SJCRH30 (cell line): ENCODE measurements around the gene LSM10. TPM values are rescaled to one million over a fixed set of nuclear protein-coding genes. Genes with fewer than 3 reads are reported as not detected.
A peak's percentile ranks its signal among the peaks of the same experiment; 100 is the strongest.

Source experiments
- DNase-seq, 2 experiments: peaks; one replicate each; pipeline ENCODE4 v3.0.0-alpha.2; 2015 to 2020
- H3K27ac ChIP-seq: fragments of 250-450 bp; sonication (Bioruptor Pico); 2 replicates; pipeline ENCODE4 v1.5.1; 2020; ENCODE audit warnings: mild to moderate bottlenecking, moderate library complexity
- H3K27me3 ChIP-seq: fragments of 250-450 bp; sonication (Bioruptor Pico); 2 replicates; pipeline ENCODE4 v1.5.1; 2020; ENCODE audit warnings: mild to moderate bottlenecking, moderate library complexity
- H3K36me3 ChIP-seq: fragments of 250-450 bp; sonication (Bioruptor Pico); 2 replicates; pipeline ENCODE4 v1.5.1; 2020; ENCODE audit warnings: mild to moderate bottlenecking, moderate library complexity
- H3K4me1 ChIP-seq: fragments of 250-450 bp; sonication (Bioruptor Pico); 2 replicates; pipeline ENCODE4 v1.5.1; 2020; ENCODE audit warnings: mild to moderate bottlenecking, moderate library complexity
- H3K4me3 ChIP-seq: fragments of 250-450 bp; sonication (Bioruptor Pico); 2 replicates; pipeline ENCODE4 v1.5.1; 2020; ENCODE audit warnings: mild to moderate bottlenecking, moderate library complexity
- H3K9me3 ChIP-seq: fragments of 250-450 bp; sonication (Bioruptor Pico); replicated peaks from 2 replicates; pipeline ENCODE4 v1.5.1; 2020; ENCODE audit warnings: mild to moderate bottlenecking, moderate library complexity
- total RNA-seq: library from RNA; depleted of rRNA; stranded (reverse); fragments of >200 nt; shearing (Covaris generic); gene quantifications from 2 replicates; pipeline ENCODE4 v1.2.3, GENCODE V29; 2014

LSM10 gene
- total RNA-seq, 1 experiment from 2014 or later, result 15.4 TPM

- H3K27me3 ChIP-seq, result no peaks in the 10 kb centered on the region
- DNase-seq, result no peak
- no peaks in the 10 kb centered on the region for H3K9me3 ChIP-seq
- H3K36me3 ChIP-seq, result peaks cover 10% of the 10 kb centered on the region; the same call in 1 of the 2 replicates
- H3K4me3 ChIP-seq, result no peak overlapping the region
- H3K27ac ChIP-seq, result no peak overlapping the region
- H3K4me1 ChIP-seq, result peaks cover 24% of the 10 kb centered on the region
These were observed 41.9 kb downstream of the LSM10 start for GRCh38 chr1:36355811-36356210.

- Histone ChIP-seq H3K36me3 (peaks cover 8% of the 10 kb centered on the region; the same call in 1 of the 2 replicates), H3K27me3 (no peaks in the 10 kb centered on the region), H3K27ac (no peak overlapping the region), H3K4me3 (no peak overlapping the region), H3K9me3 (no peaks in the 10 kb centered on the region), H3K4me1 (peaks cover 27% of the 10 kb centered on the region)
- DNase-seq, result no peak
These were observed 43.2 kb downstream of the LSM10 start for GRCh38 chr1:36354486-36354885.

- Histone ChIP-seq H3K4me1 (peaks cover 27% of the 10 kb centered on the region), H3K27me3 (no peaks in the 10 kb centered on the region), H3K36me3 (peaks cover 6% of the 10 kb centered on the region; the same call in 1 of the 2 replicates), H3K4me3 (no peak overlapping the region), H3K27ac (no peak overlapping the region), H3K9me3 (no peaks in the 10 kb centered on the region)
- no peak for DNase-seq
These were observed 44.5 kb downstream of the LSM10 start for GRCh38 chr1:36352910-36353878.

GRCh38 chr1:36352125-36352909, 45.4 kb downstream of the LSM10 start:
- Histone ChIP-seq H3K36me3 (0 out of 2 replicates have a peak, but pooled peaks cover 5% of the 10 kb centered on the region), H3K27ac (peak overlapping the region; percentile 84), H3K9me3 (no peaks in the 10 kb centered on the region), H3K27me3 (no peaks in the 10 kb centered on the region), H3K4me3 (no peak overlapping the region), H3K4me1 (peaks cover 27% of the 10 kb centered on the region)
- no peak for DNase-seq

- no peak overlapping the region for H3K4me3 ChIP-seq
- H3K36me3 ChIP-seq, result 0 out of 2 replicates have a peak, but pooled peaks cover 2% of the 10 kb centered on the region
- peak; percentile 52 to 57 for DNase-seq
- H3K9me3 ChIP-seq, result no peaks in the 10 kb centered on the region
- no peaks in the 10 kb centered on the region for H3K27me3 ChIP-seq
- peak overlapping the region; percentile 84 for H3K27ac ChIP-seq
- H3K4me1 ChIP-seq, result peaks cover 27% of the 10 kb centered on the region
These were observed 46.3 kb downstream of the LSM10 start for GRCh38 chr1:36351227-36351977.

GRCh38 chr1:36350659-36351226, 47.0 kb downstream of the LSM10 start:
- Histone ChIP-seq H3K9me3 (no peaks in the 10 kb centered on the region), H3K4me1 (peaks cover 27% of the 10 kb centered on the region), H3K36me3 (0 out of 2 replicates have a peak, but pooled peaks cover 2% of the 10 kb centered on the region), H3K27me3 (no peaks in the 10 kb centered on the region), H3K4me3 (no peak overlapping the region), H3K27ac (peak overlapping the region; percentile 84)
- peak; percentile 38 to 40 for DNase-seq

DNA sequence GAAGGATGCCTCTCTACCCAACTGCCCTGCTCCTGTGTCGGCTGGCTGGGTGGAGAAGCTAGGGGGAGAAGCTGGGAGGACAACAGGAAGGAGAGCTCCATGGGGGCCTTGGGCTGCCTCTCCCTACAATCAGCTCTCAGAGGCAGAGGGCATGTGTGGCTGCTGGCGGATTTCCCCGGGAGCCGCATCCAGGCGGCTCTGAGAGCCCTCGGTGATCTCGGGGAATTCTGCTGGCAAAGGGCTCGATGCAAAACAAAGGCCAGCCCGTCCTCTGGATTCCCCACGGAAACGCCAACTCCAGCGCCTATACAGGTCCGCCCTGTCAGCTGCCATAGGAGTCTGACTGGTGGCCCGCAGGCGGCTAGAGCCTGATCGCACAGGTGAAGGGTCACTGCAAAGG, 47.9 kb downstream of the LSM10 start:
- Histone ChIP-seq H3K27ac (no peak overlapping the region; the same call in 1 of the 2 replicates), H3K4me3 (no peak overlapping the region), H3K27me3 (no peaks in the 10 kb centered on the region), H3K36me3 (0 out of 2 replicates have a peak, but pooled peaks cover 2% of the 10 kb centered on the region), H3K4me1 (peaks cover 27% of the 10 kb centered on the region), H3K9me3 (no peaks in the 10 kb centered on the region)
- no peak for DNase-seq

GRCh38 chr1:36349241-36349671, 48.5 kb downstream of the LSM10 start:
- Histone ChIP-seq H3K9me3 (no peaks in the 10 kb centered on the region), H3K4me3 (no peak overlapping the region), H3K4me1 (peaks cover 27% of the 10 kb centered on the region), H3K27me3 (no peaks in the 10 kb centered on the region), H3K36me3 (0 out of 2 replicates have a peak, but pooled peaks cover 2% of the 10 kb centered on the region), H3K27ac (no peak overlapping the region)
- DNase-seq, result peak in 1 of 2 experiments; percentile 24

DNA sequence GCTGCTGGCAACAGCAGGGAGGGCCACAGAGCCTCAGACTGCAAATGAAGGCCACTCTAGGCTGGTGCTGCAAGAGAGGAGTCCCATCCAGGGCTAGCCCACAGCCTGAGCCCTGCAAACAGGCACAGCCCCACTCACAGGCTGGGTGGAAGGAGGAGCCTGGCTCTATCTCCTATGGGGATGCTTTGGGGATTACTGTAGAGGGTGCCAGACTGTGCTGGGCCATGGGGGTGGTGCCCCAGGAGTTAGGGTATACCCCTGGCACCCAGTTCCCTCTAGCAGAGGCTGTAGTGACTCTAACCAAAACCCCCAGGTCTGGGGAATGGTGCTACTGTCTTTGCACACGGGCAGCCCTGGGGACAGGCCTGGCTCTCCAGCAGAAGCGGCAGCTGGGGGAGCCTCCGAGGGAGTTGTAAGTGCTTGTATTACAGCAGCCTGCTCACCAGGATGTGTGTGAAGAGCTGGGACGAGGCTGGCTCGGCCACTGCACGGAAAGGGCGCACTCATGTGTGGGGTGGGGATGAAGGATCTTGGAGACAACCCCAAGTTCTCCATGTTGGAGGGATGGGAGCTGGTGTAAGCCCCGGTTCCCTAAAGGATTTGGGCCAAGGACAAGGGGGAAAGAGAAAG, 50.9 kb downstream of the LSM10 start:
- Histone ChIP-seq H3K27me3 (no peaks in the 10 kb centered on the region), H3K9me3 (no peaks in the 10 kb centered on the region), H3K36me3 (0 out of 2 replicates have a peak, but pooled peaks cover 2% of the 10 kb centered on the region), H3K4me1 (peaks cover 16% of the 10 kb centered on the region), H3K4me3 (no peak overlapping the region), H3K27ac (no peak overlapping the region)
- no peak for DNase-seq

DNA sequence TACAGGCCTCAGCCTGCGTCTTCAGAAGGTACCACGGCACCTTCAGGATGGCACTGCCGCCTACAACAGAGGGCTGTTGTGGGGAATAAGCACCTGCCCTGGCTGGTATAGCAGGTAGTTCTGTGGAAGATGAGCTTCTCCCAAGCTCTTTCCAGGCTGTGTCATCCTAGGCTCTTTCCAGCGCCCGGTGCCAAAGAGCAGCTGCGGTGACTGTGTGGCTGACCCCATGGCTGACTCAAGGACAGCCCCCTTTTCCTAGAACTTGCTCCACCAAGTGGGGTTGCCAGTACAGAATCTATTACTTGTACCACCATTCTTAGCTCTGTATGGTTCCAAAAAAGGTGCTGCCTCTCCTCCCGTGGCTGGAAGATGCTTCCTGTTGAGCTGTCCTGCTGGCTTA, 52.4 kb downstream of the LSM10 start:
- DNase-seq, result no peak
- Histone ChIP-seq H3K36me3 (0 out of 2 replicates have a peak, but pooled peaks cover 2% of the 10 kb centered on the region), H3K27me3 (no peaks in the 10 kb centered on the region), H3K4me1 (peaks cover under 1% of the 10 kb centered on the region; the same call in 1 of the 2 replicates), H3K4me3 (no peak overlapping the region), H3K9me3 (no peaks in the 10 kb centered on the region), H3K27ac (no peak overlapping the region)

DNA sequence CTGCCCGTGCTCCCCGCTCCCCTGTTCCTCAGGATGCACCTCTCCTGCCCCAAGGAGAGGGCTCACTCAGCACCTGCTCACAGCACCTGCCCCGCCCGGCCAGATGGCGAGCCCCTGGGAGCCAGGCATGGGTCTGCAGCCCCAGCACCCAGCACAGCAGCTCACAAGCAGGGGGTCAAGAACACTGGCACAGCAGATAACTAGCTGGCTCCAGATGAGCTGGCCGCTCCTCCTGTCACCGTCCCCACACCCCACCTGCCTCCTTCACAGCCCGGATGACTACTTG, 53.4 kb downstream of the LSM10 start:
- Histone ChIP-seq H3K36me3 (0 out of 2 replicates have a peak, but pooled peaks cover 2% of the 10 kb centered on the region), H3K27ac (no peak overlapping the region)
- DNase-seq, result no peak

GRCh38 chr1:36343651-36344394, 53.9 kb downstream of the LSM10 start:
- Histone ChIP-seq H3K36me3 (0 out of 2 replicates have a peak, but pooled peaks cover 2% of the 10 kb centered on the region), H3K27ac (no peak overlapping the region), H3K4me3 (no peak overlapping the region), H3K9me3 (no peaks in the 10 kb centered on the region), H3K27me3 (no peaks in the 10 kb centered on the region), H3K4me1 (no peaks in the 10 kb centered on the region)
- DNase-seq, result no peak

More for the DNA sequence above, 53.4 kb downstream of the LSM10 start:
- H3K27me3 ChIP-seq, result no peaks in the 10 kb centered on the region
- H3K4me3 ChIP-seq, result no peak overlapping the region
- no peaks in the 10 kb centered on the region for H3K4me1 ChIP-seq
- H3K9me3 ChIP-seq, result no peaks in the 10 kb centered on the region
